ENCODE measurements around the gene CD300A.

Gene CD300A

DNA sequence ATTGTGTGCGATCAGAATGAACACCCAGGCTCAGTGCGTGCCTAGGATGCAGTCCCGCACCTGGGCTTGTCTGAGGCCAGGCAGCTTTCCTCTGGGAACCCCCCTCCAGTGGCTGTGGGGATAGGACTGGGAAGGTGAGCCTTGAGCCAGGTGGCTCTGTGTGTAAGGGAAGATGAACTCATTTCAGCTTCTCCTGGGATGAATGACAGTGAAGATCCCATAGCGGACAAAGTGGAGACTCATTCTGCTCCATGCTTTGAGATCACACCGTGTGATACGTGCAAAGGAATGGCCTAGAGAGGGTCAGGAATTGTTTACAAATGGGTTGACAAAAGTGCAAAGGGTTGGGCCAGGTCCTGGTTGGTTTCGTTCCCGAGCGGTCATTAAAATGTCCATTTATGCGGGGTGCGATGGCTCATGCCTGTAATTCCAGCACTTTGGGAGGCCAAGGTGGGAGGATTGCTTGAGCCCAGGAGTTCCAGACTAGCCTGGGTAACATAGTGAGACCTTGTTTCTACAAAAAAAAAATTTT is 18.7 kb upstream of the CD300A start:
- Histone ChIP-seq H3K27ac (replicated peaks) (no peak overlapping the region), H3K27me3 (ENCODE audit: insufficient read depth, poor library complexity, severe bottlenecking) (no peaks in the 10 kb centered on the region), H3K4me3 (replicated peaks; ENCODE audit: insufficient read depth, low read length) (no peak overlapping the region)
- TF ChIP-seq, protein P1, sequence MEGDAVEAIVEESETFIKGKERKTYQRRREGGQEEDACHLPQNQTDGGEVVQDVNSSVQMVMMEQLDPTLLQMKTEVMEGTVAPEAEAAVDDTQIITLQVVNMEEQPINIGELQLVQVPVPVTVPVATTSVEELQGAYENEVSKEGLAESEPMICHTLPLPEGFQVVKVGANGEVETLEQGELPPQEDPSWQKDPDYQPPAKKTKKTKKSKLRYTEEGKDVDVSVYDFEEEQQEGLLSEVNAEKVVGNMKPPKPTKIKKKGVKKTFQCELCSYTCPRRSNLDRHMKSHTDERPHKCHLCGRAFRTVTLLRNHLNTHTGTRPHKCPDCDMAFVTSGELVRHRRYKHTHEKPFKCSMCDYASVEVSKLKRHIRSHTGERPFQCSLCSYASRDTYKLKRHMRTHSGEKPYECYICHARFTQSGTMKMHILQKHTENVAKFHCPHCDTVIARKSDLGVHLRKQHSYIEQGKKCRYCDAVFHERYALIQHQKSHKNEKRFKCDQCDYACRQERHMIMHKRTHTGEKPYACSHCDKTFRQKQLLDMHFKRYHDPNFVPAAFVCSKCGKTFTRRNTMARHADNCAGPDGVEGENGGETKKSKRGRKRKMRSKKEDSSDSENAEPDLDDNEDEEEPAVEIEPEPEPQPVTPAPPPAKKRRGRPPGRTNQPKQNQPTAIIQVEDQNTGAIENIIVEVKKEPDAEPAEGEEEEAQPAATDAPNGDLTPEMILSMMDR (IDR thresholded peaks at IDR 0.05; ENCODE audit: insufficient read depth, low read length): no peak
- TF ChIP-seq, protein P2, sequence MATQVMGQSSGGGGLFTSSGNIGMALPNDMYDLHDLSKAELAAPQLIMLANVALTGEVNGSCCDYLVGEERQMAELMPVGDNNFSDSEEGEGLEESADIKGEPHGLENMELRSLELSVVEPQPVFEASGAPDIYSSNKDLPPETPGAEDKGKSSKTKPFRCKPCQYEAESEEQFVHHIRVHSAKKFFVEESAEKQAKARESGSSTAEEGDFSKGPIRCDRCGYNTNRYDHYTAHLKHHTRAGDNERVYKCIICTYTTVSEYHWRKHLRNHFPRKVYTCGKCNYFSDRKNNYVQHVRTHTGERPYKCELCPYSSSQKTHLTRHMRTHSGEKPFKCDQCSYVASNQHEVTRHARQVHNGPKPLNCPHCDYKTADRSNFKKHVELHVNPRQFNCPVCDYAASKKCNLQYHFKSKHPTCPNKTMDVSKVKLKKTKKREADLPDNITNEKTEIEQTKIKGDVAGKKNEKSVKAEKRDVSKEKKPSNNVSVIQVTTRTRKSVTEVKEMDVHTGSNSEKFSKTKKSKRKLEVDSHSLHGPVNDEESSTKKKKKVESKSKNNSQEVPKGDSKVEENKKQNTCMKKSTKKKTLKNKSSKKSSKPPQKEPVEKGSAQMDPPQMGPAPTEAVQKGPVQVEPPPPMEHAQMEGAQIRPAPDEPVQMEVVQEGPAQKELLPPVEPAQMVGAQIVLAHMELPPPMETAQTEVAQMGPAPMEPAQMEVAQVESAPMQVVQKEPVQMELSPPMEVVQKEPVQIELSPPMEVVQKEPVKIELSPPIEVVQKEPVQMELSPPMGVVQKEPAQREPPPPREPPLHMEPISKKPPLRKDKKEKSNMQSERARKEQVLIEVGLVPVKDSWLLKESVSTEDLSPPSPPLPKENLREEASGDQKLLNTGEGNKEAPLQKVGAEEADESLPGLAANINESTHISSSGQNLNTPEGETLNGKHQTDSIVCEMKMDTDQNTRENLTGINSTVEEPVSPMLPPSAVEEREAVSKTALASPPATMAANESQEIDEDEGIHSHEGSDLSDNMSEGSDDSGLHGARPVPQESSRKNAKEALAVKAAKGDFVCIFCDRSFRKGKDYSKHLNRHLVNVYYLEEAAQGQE (IDR thresholded peaks at IDR 0.05; ENCODE audit: insufficient replicate concordance, low read depth): no peak
- TF ChIP-seq POLR2AphosphoS5 (IDR thresholded peaks at IDR 0.05; ENCODE audit: low read depth) (no peak), GABPA (IDR thresholded peaks at IDR 0.05; ENCODE audit: low read depth) (no peak), SPI1 (IDR thresholded peaks at IDR 0.05; ENCODE audit: borderline replicate concordance, low read depth) (no peak)
- DNase-seq (ENCODE audit: low read depth in 1 of 2, low spot score in 1 of 2): no peak

DNA sequence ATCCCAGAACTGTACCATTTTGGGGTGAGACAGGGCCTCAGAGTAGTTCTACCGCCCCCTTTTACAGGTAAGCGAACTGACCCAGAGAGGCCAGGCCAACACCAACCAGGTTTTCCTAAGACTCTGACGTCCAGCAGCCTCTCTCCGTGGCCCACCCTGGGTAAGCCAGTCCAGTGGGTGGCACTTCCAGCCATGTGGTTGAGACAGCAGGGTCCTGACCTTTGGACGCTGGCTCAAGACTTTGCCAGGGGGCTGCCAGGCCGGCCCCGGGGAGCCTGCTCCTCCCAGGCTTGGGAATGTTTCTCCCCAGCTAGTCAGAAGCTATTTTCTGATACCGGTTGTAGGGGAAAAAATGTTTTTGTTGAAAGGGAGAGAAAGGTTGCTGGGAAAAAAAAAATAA is 17.7 kb upstream of the CD300A start:
- Histone ChIP-seq H3K27me3 (ENCODE audit: insufficient read depth, poor library complexity, severe bottlenecking) (no peaks in the 10 kb centered on the region), H3K4me3 (replicated peaks; ENCODE audit: insufficient read depth, low read length) (no peak overlapping the region), H3K27ac (replicated peaks) (no peak overlapping the region)
- TF ChIP-seq, protein P1 (IDR thresholded peaks at IDR 0.05; ENCODE audit: insufficient read depth, low read length): no peak
- no peak for TF ChIP-seq POLR2AphosphoS5 (IDR thresholded peaks at IDR 0.05; ENCODE audit: low read depth)
- TF ChIP-seq, protein P2 (IDR thresholded peaks at IDR 0.05; ENCODE audit: insufficient replicate concordance, low read depth): no peak
- TF ChIP-seq SPI1 (IDR thresholded peaks at IDR 0.05; ENCODE audit: borderline replicate concordance, low read depth): no peak
- no peak for TF ChIP-seq GABPA (IDR thresholded peaks at IDR 0.05; ENCODE audit: low read depth)
- DNase-seq (ENCODE audit: low read depth in 1 of 2, low spot score in 1 of 2): no peak

DNA sequence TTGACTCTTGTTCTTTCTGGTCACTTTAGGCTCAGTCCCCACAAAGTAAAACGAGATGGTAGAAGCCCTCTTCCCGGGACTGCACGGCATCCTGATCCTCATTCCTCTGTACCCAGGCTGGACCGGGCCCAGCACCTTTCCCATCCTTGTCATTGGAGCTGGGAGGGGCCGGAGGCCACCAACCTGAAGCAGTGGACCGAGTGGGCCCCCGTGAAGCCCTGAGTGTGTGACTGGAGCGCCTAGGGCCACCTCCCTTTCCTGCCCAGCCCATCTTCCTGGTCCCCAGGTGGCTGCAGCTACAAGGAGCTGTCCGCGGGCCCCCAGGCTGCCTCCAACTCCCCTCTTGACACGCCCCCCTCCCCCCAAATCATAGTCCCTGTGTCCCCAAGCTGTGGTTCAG is 17.1 kb upstream of the CD300A start:
- no peak overlapping the region for H3K4me3 ChIP-seq (replicated peaks; ENCODE audit: insufficient read depth, low read length)
- DNase-seq (ENCODE audit: low read depth in 1 of 2, low spot score in 1 of 2): no peak
- H3K27ac ChIP-seq (replicated peaks): no peak overlapping the region
- no peak for TF ChIP-seq GABPA (IDR thresholded peaks at IDR 0.05; ENCODE audit: low read depth)
- TF ChIP-seq SPI1 (IDR thresholded peaks at IDR 0.05; ENCODE audit: borderline replicate concordance, low read depth): no peak
- TF ChIP-seq, protein P1 (IDR thresholded peaks at IDR 0.05; ENCODE audit: insufficient read depth, low read length): no peak
- TF ChIP-seq, protein P2 (IDR thresholded peaks at IDR 0.05; ENCODE audit: insufficient replicate concordance, low read depth): no peak
- no peak for TF ChIP-seq POLR2AphosphoS5 (IDR thresholded peaks at IDR 0.05; ENCODE audit: low read depth)
- H3K27me3 ChIP-seq (ENCODE audit: insufficient read depth, poor library complexity, severe bottlenecking): no peaks in the 10 kb centered on the region
